Ecto neural progenitor cell (in vitro differentiated cells): Measurements from ENCODE around the gene TMEM178B.
"Not testable (repeated sequence)": the region's sequence is repeated elsewhere in the genome, so short reads cannot be mapped to it uniquely, and the experiment has no call there.

Experiments
- DNase-seq: peaks from one replicate; pipeline ENCODE4 v3.0.0-alpha.2; 2018; ENCODE audit warnings: low spot score

TMEM178B gene

DNA sequence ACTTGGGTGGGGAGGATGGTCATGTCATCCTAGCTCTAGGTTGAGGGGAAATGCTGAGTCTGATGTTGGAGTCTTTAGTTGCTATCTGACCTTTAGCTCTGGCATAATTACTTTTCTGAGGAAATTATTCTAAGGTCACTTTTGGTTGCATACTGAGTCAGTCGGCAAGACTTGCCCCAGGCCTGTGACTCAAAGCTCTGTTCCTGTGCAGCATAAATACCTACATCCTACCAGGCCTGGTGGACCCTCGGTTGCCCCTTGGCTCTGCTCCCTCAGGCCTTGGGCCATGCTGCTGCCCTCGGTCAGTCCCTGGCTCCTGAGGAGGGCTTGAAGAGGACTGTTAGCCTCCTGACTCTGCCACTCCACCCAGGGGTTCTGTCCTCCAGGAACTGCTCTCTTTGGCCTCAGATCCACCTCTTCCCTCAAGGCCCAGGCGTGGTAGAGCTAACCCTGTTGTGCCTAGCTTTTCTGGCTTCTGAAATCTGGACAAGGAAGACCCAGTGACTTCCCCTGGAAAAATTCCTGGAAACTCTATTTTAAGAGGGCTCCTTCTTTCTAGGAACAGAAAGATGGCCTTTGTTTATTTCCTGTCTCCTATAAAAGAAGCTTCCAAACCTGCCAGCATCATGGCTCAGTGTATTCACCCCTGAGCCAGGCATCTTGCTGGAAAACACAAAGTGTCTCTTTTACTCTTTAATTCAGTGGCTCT, 71.2 kb downstream of the TMEM178B start:
- no peak for DNase-seq

DNA sequence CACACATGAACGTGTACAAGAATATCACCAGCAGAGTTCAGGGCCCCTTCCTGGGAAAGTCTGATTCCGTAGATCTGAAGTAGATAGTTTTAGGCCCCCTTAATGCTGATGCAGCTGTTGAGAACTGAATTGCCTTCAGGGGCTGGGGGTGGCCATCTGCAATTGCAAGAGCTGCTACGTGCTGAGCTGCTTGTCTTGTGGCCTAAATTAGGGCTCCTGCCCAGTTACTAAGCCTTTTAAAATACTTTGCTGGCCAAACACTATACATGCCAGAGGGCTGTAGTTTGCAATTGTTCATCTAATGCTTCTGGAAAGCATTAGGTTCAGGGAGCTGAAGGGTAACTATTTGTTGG, 71.7 kb downstream of the TMEM178B start:
- no peak for DNase-seq

DNA sequence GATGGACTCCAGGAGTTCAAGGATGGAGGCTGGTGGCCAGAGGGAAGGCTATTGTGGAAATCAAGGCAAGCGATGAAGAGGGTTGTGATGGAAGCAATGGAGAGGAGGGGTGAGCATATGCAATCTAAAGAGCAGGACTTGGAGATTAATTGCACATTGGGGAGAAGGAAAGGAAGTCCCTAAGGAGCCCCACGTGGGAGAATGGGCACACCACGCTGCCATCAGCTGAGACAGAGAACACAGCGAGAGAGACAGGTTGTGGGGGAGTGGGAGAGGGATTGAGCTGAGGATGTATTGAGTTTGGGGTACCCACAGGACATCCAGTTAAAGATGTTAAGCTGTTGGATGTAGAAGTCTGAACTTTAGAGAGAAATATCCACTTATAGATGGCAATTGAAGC, 73.6 kb downstream of the TMEM178B start:
- no peak for DNase-seq

DNA sequence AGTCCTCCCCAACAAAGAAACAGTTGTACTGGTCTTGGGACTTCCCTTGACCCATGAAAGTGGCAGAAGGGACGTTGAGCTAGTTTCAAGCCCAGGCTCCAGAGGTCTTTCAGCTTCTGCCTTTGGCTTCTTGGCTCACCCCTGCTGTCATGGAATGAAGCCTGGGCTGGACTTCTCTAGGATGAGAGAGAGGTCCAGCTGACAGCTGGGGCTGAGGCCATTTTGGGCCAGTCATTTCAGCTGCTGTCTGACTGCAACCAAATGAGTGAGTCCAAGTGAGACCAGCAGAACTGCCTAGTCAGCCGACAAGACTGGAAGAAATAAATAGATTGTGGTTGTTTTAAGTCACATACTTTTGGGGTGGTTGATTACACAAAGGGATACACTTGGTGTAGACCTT, 76.6 kb downstream of the TMEM178B start:
- DNase-seq: no peak

DNA sequence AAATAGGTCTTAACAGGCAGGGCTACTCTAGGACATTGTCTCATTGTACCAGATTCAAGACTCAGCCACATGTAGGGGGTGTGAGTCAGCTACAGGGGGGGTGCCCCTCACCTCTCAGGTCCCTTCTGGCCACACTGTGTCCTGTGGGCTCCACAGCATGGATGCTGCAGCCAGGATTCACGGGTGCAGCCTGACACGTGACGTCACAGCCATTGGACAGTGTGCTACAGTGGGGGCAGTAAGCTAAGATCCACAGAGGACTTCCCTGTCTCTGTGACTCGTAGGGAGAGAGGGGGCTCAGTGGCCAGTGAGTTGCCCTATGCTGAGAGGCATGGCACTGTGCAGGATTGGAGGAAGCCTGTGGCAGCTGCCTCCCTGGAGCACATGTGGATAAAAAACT, 77.9 kb downstream of the TMEM178B start:
- no peak for DNase-seq

DNA sequence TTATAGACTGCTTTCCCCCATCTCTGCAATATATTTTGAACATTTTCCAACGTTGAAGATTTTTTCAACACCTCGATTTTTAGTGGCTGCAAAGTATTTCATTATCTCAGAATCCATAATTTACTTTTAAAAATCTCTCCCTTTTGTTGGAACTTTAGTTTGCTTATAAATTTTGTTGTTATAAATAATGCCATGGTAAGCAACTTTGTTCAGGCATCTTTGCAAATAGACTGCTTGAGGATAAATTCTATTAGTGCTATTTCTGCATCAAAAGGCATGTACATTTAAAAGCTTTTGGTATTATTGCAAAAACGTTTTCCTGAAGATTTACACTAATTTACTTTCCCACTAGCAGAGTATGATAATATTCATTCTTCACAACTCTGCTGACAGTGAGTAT, 79.4 kb downstream of the TMEM178B start:
- DNase-seq: no peak

DNA sequence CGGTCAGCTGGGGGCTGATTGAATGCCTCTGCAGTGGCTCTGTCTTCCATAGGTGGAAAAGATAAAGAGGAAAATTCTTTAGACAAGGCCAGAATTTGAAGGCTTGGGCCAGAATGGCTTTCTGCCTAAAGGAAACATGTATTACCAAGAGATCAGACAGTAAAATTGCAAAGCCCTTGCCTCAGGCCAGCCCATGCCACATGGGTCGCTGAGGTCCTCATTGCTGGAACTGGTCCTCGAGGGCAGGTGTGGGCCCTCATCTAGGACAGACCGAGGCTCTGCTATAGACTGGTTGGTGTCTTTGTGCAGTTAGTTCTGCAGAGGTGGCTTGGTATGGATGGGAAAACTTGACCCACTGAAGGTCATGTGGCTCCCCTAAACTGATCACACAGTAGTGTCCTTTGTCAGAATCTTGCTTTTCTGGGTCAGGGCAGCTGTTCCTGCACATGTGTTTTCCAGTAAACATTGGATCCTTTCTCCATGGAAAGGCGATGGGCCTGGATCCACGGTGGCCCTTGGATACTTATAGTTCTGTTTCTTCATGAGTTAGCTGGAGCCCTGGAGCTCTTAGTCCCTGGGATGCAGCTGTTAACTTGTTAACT, 80.4 kb downstream of the TMEM178B start:
- no peak for DNase-seq

DNA sequence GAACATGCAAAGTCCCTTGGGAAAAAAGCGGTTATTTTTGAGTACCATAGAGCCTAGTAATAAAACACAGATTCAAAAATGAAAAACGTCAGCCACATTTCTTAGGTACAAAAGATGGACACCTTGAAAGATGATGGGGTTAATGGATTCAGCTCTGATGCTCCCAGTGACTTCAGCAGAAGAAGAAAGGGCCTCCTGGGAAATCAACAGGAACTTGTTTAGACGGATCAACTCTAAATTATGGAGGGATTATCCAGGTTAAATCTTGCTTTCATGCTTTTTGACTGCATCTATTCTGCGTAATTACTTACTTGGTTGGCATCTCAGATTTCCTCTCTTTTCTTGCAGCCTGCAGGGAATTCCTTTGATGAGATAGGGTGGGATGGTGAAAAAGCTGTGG, 82.5 kb downstream of the TMEM178B start:
- DNase-seq: no peak

DNA sequence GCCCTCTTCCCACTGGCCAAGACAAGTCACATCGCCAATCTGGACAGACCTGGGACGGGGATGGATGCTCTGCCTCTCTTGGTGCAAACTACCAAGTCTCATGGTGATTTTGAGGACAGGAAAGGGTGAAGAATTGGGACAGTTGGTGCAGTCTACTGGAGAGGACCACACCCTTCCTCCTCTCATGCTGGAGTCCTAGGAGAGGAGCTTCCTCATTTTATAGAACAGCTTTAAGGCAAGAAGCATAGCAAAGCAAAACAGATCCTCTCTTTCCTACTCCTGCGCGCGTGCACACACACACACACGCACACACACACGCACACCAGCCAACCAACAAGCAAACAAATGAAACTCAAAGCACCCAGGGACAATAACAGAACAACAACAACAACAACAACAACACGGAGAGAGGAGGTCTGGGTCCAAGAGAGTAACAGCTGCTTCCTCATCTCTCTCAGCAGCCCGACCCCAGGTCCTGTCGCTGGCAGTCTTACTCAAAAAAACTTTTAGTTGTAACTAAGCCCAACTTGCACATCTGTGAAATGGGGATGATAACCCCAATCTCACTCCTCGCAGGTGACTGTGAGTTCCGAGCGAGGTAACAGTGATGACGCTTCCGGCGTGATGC, 83.4 kb downstream of the TMEM178B start:
- DNase-seq: no peak

DNA sequence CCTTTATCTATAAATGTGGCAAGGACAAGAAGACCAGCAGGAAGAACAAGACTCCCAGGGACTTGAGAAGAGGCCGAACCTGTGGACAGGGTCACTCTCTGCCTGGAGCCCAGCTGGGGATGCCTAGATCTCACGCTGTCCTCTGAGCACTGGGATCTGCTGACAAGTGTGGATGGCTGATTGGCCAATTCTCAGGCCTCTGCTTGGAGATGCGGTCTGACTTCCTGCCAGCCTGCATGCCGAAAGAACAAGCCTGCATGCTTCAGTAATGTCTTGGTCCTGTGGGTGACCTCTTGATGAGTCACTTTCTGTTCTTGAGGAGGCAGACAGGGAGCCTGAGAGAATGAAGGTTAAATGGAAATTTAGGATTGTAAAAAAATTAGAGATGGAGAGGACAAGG, 84.7 kb downstream of the TMEM178B start:
- no peak for DNase-seq

DNA sequence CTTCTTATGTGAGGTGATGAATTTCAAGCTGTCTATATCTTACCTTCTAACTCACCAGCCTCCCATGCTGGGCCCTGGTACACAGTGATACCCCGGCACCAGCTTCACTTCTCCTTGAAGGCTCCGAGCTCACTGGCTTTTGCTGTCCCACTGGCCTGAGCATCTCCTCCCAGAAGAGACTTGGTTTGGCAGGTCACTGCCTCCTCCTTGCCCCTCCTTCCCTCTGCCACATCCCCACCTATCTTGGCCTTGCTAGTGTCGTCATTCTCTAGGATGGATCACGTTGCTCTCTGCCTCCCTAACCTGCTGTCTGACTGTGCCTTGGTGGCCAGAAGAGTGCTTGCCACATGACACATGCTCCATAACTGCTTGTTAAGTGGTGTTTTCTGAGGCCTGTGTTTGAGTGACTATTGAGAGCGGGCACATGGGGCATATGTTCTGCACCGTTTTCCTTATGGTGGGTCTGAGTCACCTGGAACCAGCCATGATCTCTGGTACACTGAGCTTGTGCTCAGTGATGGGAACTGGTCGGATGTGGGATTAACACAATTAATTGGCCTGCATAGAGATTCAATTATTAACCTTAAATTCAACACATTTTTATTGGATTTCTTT, 86.5 kb downstream of the TMEM178B start:
- DNase-seq: no peak

DNA sequence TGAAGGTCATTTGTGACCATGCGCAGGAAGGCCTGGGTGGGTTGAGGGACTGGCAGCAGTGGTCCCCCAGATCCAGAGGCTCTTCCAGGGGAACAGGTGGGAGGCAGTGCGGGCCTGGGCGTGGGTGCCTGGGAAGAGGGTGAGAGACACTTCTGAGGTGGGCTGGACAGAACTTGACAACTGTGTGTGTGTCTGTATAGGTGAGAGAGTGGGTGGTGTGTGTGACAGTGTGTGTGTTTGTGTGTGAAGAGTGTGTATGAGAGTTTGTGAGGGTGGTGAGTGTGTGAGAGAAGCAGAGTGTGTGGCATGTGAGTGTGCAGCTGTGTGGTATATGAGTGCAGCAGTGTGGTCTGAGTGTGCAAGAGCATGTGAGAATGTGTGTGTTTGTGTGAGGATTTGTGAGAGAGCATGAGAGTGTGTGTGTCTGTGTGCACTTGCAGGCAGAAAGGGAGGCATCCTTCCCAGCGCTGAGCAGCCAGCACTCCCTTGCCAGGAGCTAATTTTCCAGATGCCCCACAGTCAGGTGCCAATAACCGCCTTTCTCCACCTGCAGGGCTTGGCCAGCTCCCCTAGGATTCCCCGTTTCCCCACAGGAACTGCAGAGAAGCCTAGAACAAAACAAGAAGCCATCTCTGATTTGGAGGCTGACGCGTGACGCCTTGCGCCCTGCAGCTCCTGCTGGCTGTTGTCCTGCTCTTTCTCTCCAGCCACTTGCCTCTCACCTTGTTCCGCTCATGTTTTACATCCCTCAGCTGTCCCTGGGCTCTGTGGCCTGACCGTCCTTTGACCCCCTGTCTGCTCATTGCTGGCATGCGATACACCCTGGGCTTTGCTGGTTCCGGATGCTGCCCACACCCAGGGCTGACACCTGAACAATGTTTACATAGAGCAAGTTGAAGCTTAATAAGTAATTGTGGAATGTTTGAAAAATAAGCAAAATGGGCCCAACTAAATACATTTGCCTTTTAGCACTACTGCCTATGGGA, 88.0 kb downstream of the TMEM178B start:
- DNase-seq: no peak

DNA sequence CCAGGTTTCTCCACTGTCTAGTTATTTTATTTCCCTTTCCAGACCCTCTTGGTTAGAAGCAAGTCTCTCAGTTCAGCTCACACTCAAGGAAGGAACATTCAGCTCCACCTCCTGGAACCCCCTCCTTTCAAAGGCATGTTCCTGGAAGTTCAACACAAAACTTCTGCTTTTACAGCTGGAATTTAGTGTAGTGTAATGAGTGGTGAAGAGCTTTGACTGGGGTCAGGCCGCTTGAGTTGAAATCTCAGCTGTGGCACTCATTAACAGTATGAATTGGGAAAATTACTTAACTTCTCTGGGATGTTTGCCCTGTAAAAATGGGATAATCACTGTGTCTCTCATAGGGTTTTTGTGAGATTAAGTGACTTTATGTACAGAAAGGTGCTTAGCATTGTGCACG, 91.7 kb downstream of the TMEM178B start:
- no peak for DNase-seq

DNA sequence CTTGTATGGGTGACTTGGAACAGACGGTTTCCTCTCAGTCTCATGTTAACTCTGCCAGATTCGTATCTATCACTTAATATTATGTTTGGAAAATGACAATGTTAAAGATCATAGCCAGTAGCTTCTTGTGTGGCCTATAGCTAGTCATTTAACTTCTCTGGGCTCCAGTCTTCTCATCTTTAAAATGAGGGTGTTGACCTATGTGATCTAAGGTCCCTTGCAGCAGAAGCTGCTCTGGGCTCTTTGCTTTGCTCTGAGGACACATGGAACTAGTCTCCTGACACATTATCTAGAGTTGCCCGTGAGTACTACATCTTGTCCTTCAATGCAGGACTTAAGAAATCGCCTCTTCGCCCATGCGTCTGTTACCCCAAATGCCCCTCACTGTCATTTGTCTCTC, 93.1 kb downstream of the TMEM178B start:
- DNase-seq: no peak

DNA sequence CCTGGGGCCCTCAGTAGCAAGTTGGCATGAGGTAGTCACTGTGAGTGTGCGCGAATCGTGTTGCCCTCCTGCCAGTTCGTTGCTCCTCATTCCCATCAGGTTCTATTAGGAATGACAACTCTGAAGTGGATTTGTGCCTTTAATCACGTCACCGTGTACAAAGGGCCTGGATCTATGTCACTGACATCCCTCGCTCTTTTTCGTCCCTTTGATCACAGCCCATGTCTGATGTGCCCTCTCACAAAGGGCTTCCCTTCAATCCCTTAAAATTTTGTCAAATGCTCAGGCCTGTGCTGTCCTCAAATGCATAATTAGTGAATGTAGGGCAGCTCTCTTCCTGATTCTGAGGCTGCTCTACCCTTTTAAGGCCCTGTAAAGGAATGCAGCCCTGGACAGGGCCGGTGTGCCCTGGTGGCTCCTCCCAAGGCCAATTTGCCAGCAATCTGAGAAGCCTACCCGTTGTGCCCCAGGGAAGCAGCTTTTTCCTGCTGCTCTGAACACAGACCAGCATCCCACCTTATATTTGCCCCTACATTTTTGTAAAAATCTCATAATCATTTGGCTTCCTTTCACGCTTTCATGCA, 93.6 kb downstream of the TMEM178B start:
- no peak for DNase-seq

DNA sequence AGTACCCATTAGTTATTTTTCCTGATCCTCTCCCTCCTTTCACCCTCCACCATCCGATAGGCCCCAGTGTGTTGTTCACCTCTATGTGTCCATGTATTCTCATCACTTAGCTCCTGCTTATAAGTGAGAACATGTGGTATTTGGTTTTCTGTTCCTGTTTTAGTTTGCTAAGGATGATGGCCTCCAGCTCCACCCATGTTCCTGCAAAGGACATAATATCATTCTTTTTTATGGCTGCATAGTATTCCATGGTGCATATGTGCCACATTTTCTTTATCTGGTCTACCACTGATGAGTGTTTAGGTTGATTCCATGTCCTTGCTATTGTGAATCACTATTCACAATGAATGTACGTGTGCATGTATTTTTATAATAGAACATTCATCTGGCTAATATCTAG, 95.3 kb downstream of the TMEM178B start:
- DNase-seq: not testable (repeated sequence)

DNA sequence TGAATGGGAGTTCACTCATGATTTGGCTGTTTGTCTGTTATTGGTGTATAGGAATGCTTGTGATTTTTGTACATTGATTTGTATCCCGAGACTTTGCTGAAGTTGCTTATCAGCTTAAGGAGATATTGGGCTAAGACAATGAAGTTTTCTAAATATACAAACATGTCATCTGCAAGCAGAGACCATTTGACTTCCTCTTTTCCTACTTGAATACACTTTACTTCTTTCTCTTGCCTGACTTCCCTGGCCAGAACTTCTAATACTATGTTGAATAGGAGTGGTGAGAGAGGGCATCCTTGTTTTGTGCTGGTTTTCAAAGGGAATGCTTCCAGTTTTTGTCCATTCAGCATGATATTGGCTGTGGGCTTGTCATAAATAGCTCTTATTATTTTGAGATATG, 101.9 kb downstream of the TMEM178B start:
- DNase-seq: not testable (repeated sequence)

DNA sequence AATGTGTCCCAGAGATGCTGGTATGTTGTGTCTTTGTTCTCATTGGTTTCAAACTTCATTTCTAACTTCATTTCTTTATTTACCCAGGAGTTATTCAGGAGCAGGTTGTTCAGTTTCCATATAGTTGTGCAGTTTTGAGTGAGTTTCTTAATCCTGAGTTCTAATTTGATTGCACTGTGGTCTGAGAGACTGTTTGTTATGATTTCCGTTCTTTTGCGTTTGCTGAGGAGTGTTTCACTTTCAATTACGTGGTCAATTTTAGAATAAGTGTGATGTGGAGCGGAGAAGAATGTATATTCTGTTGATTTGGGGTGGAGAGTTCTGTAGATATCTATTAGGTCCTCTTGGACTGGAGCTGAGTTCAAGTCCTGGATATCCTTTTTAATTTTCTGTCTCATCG, 103.3 kb downstream of the TMEM178B start:
- not testable (repeated sequence) for DNase-seq

DNA sequence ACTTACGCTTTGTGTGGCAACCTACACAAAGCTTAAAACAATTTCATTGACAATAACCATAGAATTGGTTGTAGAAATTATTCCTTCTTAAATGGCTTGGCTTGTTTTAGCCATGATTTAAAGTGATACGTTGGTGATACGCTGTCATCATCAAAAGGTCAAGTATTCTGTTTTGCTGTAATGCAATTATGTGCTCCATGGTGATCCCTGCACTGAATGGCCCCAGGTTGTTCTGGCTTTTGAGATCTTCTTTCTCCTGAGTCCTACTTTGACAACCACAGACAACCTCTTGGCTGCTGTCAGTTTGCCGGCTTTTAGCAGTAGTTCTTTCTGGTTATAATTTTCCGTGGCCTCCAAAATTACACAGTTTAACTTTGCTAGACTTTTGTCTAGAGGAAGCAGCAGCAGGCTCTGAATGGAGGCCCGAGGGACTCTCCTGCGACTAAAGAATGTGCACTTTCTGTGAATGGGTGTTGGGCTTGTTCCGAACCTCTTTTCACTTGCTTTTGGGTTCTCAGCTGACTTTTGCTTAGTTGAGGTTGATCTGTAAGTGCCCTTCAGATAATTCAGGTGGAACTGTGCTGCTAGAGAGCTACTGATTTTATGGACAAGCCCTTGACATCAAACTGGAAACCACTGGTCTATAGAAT, 104.7 kb downstream of the TMEM178B start:
- DNase-seq: no peak

DNA sequence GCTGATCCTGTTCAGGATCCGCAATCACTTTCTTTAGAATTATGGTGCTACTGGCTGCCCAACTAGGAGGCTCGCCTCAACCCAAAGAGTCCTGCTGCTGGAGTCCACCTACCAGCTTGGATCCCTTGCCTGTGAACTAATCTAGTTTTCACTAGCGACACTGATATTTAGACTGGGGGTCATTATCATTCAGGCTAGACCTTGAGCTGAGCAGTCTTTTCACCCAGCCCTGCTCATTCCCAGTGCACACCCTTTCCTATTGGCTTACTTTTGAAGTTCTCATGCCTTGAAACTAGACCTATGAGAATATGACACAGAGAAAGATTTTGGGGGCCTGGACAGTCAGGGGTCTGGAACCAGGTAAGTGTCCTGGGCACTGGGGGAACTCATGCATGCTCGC, 107.9 kb downstream of the TMEM178B start:
- no peak for DNase-seq

DNA sequence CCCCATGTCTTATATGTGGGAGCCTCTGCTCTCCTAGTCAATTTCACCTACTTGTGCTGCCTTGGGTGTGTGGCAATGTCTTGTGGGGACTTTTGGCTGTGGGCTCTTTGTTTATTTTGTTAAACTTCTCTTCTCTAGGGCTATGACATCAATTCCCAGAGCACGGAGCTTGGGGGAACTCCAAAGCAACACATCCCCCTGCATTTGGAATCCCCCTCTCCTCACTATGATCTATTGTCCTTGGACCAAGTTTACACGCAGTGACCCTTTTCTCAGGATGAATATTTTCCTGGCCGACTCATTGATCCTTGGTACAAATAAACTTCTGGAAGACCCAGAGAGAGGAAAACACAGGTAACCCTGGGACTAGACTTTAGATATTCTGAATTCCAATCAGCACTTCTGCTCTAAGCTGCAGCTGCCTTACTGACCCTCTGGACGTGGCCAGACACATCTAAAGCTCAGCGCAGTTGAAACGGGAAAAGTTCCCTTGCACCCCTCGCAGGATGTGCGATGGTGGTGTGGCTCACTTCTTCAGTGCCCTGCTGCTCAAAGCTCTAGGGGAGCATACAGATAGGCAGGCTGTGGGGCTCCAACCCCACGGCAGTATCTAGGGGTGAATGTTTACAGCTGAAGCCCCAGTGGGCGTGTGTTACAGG, 110.8 kb downstream of the TMEM178B start:
- no peak for DNase-seq
